22Rv1 (cell line): Measurements from ENCODE around the gene RGS7.
"Not testable (repeated sequence)": the region's sequence is repeated elsewhere in the genome, so short reads cannot be mapped to it uniquely, and the experiment has no call there.

Experiments used
- ZFX ChIP-seq: fragments of 450-650 bp; IDR thresholded peaks from 2 replicates; pipeline ENCODE4 v1.6.1; 2017; ENCODE audit warnings: antibody characterized with exemption, borderline replicate concordance
- TF ChIP-seq, protein P1 (sequence below): fragments of 450-650 bp; IDR thresholded peaks from 2 replicates; pipeline ENCODE4 v1.5.1; 2017; ENCODE audit warnings: mild to moderate bottlenecking

DNA sequence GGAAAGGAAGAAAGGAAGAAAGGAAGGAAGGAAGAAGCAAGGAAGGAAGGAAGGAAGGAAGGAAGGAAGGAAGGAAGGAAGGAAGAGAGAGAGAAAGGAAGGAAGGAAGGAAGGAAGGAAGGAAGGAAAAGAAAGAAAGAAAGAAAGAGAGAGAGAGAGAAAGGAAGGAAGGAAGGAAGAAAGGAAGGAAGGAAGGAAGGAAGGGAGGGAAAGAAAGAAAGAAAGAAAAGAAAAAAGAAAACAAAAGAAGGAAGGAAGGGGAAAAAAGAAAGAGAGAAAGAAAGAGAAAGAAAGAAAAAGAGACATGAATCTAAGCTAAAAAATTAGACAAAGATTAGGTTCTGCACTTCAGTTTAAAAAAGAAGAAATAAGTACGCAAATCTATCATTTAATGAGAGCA, 136.1 kb downstream of the RGS7 start:
- TF ChIP-seq, protein P1, sequence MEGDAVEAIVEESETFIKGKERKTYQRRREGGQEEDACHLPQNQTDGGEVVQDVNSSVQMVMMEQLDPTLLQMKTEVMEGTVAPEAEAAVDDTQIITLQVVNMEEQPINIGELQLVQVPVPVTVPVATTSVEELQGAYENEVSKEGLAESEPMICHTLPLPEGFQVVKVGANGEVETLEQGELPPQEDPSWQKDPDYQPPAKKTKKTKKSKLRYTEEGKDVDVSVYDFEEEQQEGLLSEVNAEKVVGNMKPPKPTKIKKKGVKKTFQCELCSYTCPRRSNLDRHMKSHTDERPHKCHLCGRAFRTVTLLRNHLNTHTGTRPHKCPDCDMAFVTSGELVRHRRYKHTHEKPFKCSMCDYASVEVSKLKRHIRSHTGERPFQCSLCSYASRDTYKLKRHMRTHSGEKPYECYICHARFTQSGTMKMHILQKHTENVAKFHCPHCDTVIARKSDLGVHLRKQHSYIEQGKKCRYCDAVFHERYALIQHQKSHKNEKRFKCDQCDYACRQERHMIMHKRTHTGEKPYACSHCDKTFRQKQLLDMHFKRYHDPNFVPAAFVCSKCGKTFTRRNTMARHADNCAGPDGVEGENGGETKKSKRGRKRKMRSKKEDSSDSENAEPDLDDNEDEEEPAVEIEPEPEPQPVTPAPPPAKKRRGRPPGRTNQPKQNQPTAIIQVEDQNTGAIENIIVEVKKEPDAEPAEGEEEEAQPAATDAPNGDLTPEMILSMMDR: not testable (repeated sequence)
- TF ChIP-seq ZFX: not testable (repeated sequence)
